Karpas-422 (cell line): ENCODE measurements around the gene STAMBP. TPM values are rescaled to one million over a fixed set of nuclear protein-coding genes. Genes with fewer than 3 reads are reported as not detected.
"Not testable (repeated sequence)": the region's sequence is repeated elsewhere in the genome, so short reads cannot be mapped to it uniquely, and the experiment has no call there.

Source experiments
- DNase-seq: peaks from one replicate; pipeline ENCODE4 v3.0.0-alpha.2; 2015
- H2AFZ ChIP-seq: fragments of 200-600 bp; sonication (generic); 2 replicates; pipeline ENCODE4 v1.6.1; 2014; ENCODE audit warnings: antibody characterized with exemption, low read length, mixed read lengths
- H3K27ac ChIP-seq: fragments of 200-600 bp; sonication (generic); 2 replicates; pipeline ENCODE4 v1.5.1; 2014; ENCODE audit warnings: mild to moderate bottlenecking, low read length, moderate library complexity
- H3K27me3 ChIP-seq: fragments of 200-600 bp; sonication (generic); 2 replicates; pipeline ENCODE4 v1.6.1; 2014; ENCODE audit warnings: low read length, mixed read lengths
- H3K36me3 ChIP-seq: fragments of 200-600 bp; sonication (generic); 2 replicates; pipeline ENCODE4 v1.6.1; 2014; ENCODE audit warnings: low read length, mixed read lengths; ENCODE audit not compliant: insufficient read depth
- H3K4me1 ChIP-seq: fragments of 200-600 bp; sonication (generic); 2 replicates; pipeline ENCODE4 v1.6.1; 2014; ENCODE audit warnings: mild to moderate bottlenecking, low read length, mixed read lengths
- H3K4me2 ChIP-seq: fragments of 200-600 bp; sonication (generic); 2 replicates; pipeline ENCODE4 v1.6.1; 2014; ENCODE audit warnings: low read length, low read depth, mild to moderate bottlenecking; ENCODE audit not compliant: poor library complexity, severe bottlenecking
- H3K4me3 ChIP-seq: fragments of 200-600 bp; sonication (generic); 2 replicates; pipeline ENCODE4 v1.5.1; 2014; ENCODE audit warnings: mild to moderate bottlenecking, antibody characterized with exemption, low read length, mixed read lengths
- H3K79me2 ChIP-seq: fragments of 200-600 bp; sonication (generic); 2 replicates; pipeline ENCODE4 v1.6.1; 2014; ENCODE audit warnings: mild to moderate bottlenecking, low read length, mixed read lengths
- H3K9ac ChIP-seq: fragments of 200-600 bp; sonication (generic); 2 replicates; pipeline ENCODE4 v1.6.0; 2014; ENCODE audit warnings: low read length
- H3K9me2 ChIP-seq: fragments of 200-600 bp; sonication (generic), shearing (Covaris generic); replicated peaks from 2 replicates; pipeline ENCODE4 v1.6.0; 2014; ENCODE audit warnings: mild to moderate bottlenecking, low read length, moderate library complexity; ENCODE audit not compliant: insufficient read depth
- H3K9me3 ChIP-seq: fragments of 300-700, 200-600 bp; sonication (generic); 2 replicates; pipeline ENCODE4 v1.6.1; 2014; ENCODE audit warnings: low read length, mixed read lengths
- H4K20me1 ChIP-seq: fragments of 200-600 bp; sonication (generic); 2 replicates; pipeline ENCODE4 v1.6.1; 2014; ENCODE audit warnings: mild to moderate bottlenecking, antibody characterized with exemption, low read length, low read depth; ENCODE audit not compliant: insufficient read depth
- total RNA-seq: library from RNA; depleted of rRNA; stranded (reverse); fragments of >200 nt; shearing (Covaris generic); gene quantifications from 2 replicates; pipeline ENCODE4 v1.2.3, GENCODE V29; 2014; ENCODE audit warnings: low replicate concordance

STAMBP gene
- total RNA-seq, 1 experiment from 2014 or later = 73.8 TPM

DNA sequence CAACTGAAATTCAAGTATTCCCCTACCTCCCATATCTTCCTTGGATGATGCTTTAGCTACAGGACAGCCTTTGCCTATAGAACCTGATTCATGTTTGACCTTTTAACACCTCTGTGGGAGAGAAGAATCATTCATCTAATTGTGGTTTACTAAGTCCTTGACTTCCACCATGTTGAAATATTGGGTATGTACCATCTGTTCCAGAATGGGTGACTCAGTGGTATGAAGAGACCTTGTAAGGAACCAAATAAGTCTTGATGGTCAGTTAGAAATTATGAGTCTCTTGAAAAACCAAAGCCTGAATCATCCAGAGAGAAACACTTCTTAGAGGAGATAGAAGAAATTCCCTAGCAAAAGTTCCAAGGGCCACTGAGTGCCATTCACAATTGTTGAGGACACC lies 27.5 kb downstream of the STAMBP start:
- H3K9me3 ChIP-seq = no peaks in the 10 kb centered on the region
- H3K9ac ChIP-seq = no peak overlapping the region
- no peaks in the 10 kb centered on the region for H4K20me1 ChIP-seq
- no peak overlapping the region for H2AFZ ChIP-seq
- no peak overlapping the region for H3K27ac ChIP-seq
- no peaks in the 10 kb centered on the region for H3K9me2 ChIP-seq
- no peak overlapping the region for H3K4me3 ChIP-seq
- DNase-seq = no peak
- H3K79me2 ChIP-seq = no peaks in the 10 kb centered on the region
- H3K4me1 ChIP-seq = no peaks in the 10 kb centered on the region
- H3K36me3 ChIP-seq = peaks cover 61% of the 10 kb centered on the region
- H3K27me3 ChIP-seq = no peaks in the 10 kb centered on the region
- H3K4me2 ChIP-seq = no peak overlapping the region

DNA sequence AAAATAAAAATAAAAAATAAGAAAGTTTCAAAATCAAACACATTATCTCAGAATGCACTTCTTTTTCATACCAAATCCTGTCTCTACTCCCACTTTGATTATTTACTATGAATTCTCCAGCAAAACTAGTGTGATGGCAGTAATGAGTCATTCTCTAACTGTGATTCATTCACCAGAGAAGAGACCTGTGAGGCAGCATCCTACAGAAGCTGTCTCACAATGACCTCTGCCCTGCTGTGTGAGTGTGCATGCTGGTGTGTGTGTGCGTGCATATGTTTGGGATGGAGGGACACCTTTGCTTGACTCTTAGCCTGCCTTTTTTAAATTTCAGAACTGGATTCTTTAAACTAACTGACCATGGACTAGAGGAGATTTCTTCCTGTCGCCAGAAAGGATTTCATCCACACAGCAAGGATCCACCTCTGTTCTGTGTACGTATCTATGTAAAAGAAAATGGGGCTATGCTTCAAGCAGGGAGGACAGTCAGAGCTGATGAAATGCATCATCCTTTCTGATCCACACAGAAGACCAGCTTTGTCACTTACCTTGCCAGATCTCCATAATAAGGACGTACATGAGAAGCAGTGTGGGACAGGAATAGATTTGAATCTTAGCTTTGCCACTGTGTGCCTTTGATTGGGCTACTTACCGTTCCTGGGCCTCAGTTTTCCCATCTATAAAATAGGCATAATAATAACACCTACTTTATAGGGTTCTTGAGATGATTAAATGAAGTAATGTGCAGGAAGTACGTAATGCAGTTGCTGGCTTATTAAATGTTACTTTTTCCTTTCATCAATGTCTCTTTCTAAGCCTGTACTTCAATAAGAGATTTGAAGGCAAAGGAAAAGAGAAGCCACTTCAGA lies 31.2 kb downstream of the STAMBP start:
- no peak for DNase-seq
- no peak overlapping the region for H2AFZ ChIP-seq

DNA sequence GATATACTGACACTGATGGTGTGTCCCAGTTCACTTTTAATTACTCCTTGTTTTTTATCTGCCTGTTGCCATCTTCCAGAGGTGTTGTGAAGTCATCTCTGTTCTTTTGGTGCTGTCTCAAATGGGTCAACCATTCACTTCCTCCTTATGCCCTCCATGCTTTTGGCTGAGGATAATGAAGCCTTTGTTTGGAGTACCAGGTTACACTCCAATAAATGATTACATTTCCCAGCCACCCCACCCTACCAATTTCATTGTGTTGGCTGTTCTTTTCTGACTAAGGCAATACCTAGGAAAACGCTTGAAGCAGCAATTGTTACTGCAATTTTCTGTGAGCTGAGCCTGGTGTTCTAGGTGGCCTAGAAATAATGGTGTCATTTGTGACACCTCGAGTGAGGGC lies 34.2 kb downstream of the STAMBP start:
- Histone ChIP-seq H3K9me3 (no peaks in the 10 kb centered on the region), H2AFZ (no peak overlapping the region), H3K4me3 (no peak overlapping the region), H3K79me2 (no peaks in the 10 kb centered on the region), H3K4me2 (no peak overlapping the region), H3K27ac (no peak overlapping the region), H3K9me2 (no peaks in the 10 kb centered on the region), H3K36me3 (peaks cover 62% of the 10 kb centered on the region), H4K20me1 (no peaks in the 10 kb centered on the region), H3K4me1 (no peaks in the 10 kb centered on the region), H3K27me3 (no peaks in the 10 kb centered on the region), H3K9ac (no peak overlapping the region)
- DNase-seq = no peak

More for the DNA sequence above, 31.2 kb downstream of the STAMBP start:
- Histone ChIP-seq H3K9ac (no peak overlapping the region), H3K36me3 (peaks cover 60% of the 10 kb centered on the region), H3K4me3 (no peak overlapping the region), H3K9me2 (no peaks in the 10 kb centered on the region), H3K9me3 (no peaks in the 10 kb centered on the region), H3K79me2 (no peaks in the 10 kb centered on the region), H3K27me3 (no peaks in the 10 kb centered on the region), H4K20me1 (no peaks in the 10 kb centered on the region), H3K4me1 (no peaks in the 10 kb centered on the region), H3K4me2 (no peak overlapping the region), H3K27ac (no peak overlapping the region)

DNA sequence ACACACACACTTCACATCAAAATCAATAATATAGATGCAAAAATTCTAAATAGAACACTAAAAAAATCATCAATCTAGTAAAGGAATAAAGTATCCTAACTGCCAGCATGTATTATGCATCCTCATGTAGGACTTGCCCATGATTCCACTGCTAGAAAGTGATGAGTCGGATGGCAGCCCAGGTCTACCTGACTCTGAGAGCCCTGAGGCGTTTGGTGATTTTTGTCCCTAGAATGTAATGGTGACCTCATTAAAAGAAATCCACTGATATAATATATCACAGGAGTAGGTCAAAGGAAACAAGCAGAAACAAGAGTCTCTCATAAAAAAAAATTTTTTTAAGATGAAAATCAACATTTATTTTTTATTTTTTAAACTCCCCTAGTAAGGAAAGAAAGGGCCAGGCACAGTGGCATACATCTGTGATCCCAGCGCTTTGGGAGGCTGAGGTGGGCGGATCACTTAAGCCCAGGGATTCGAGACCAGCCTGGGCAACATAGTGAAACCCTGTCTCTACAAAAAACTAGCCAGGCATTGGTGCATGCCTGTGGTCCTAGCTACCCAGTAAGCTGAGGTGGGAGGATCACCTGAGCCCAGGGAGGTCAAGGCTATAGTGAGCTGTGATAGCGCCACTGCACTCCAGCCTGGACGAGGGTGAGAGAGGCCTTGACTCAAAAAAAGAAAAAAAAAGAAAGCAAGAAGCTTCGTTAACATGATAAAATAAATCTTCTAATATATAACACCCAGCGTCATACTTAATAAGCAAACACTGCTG lies 39.6 kb downstream of the STAMBP start:
- H3K27ac ChIP-seq = no peak overlapping the region
- H3K9me3 ChIP-seq = no peaks in the 10 kb centered on the region
- H3K4me2 ChIP-seq = no peak overlapping the region
- no peak overlapping the region for H3K4me3 ChIP-seq
- H3K36me3 ChIP-seq = peaks cover 29% of the 10 kb centered on the region; the same call in 1 of the 2 replicates
- H4K20me1 ChIP-seq = no peaks in the 10 kb centered on the region
- no peak for DNase-seq
- no peak overlapping the region for H2AFZ ChIP-seq
- no peaks in the 10 kb centered on the region for H3K9me2 ChIP-seq
- no peaks in the 10 kb centered on the region for H3K4me1 ChIP-seq
- H3K9ac ChIP-seq = no peak overlapping the region
- H3K79me2 ChIP-seq = no peaks in the 10 kb centered on the region
- no peaks in the 10 kb centered on the region for H3K27me3 ChIP-seq

DNA sequence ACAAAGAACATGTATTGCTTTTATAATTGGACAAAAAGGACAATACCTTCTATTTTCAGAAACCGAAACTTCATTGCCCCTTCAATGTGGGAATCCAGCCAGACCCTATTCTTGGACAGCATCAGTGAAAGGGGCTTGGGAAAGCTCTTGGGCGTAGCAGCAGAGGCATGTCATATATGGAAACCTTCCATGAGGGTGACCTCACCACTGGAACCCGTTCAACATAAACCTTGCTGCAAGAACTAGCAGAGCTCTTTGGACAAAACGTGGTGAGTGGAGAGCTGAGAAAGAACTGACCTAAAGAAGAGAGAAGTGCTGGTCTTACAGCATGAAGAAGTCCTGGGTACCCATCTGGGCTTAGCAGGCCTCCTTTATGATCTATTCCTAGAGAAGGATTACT lies 41.3 kb downstream of the STAMBP start:
- Histone ChIP-seq H3K79me2 (no peaks in the 10 kb centered on the region), H3K9ac (no peak overlapping the region), H3K9me2 (no peaks in the 10 kb centered on the region), H3K9me3 (no peaks in the 10 kb centered on the region), H4K20me1 (no peaks in the 10 kb centered on the region), H3K27ac (no peak overlapping the region), H3K4me3 (no peak overlapping the region), H3K4me1 (no peaks in the 10 kb centered on the region), H3K27me3 (no peaks in the 10 kb centered on the region), H2AFZ (no peak overlapping the region), H3K36me3 (peaks cover 20% of the 10 kb centered on the region; the same call in 1 of the 2 replicates), H3K4me2 (no peak overlapping the region)
- no peak for DNase-seq

DNA sequence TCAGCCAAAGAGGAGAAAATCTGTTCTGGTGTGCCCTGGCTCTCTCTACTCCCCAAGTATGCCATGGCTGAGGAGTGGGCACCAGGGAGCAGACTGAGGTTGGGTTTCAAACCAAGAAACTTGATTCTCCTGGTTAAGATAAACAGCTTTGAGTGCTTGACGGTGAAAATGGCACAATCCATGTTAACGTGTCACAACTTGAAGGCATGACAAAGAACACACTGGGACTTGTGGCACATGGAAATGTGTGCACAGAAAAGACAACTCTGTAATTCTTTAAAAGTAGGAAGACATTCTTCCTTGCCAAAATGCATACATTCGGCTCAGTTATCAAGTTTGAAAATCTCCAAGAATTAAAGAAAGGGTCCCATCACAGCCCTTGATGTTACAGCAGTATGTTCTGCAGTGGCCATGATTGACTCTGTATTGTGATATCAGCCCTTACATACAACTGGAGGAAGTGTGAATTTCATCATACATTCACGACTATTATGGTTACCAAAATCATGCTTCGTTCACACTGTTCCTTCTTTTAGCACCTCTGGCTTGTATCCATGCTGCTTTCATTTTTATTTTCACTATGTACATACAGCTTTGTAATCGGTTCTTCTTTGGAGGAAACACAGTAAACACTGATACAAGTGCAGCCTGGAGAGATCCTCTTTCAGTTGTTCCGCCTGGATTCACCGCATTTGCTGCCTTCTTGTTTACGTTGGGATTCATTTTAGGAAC lies 48.5 kb downstream of the STAMBP start:
- H3K27ac ChIP-seq = no peak overlapping the region
- DNase-seq = no peak
- no peaks in the 10 kb centered on the region for H3K9me3 ChIP-seq
- no peak overlapping the region for H3K4me3 ChIP-seq
- no peak overlapping the region for H2AFZ ChIP-seq
- no peaks in the 10 kb centered on the region for H3K36me3 ChIP-seq
- H3K79me2 ChIP-seq = no peaks in the 10 kb centered on the region
- no peak overlapping the region for H3K9ac ChIP-seq
- H3K9me2 ChIP-seq = no peaks in the 10 kb centered on the region
- no peaks in the 10 kb centered on the region for H3K27me3 ChIP-seq
- no peaks in the 10 kb centered on the region for H4K20me1 ChIP-seq
- H3K4me1 ChIP-seq = no peaks in the 10 kb centered on the region
- H3K4me2 ChIP-seq = no peak overlapping the region

DNA sequence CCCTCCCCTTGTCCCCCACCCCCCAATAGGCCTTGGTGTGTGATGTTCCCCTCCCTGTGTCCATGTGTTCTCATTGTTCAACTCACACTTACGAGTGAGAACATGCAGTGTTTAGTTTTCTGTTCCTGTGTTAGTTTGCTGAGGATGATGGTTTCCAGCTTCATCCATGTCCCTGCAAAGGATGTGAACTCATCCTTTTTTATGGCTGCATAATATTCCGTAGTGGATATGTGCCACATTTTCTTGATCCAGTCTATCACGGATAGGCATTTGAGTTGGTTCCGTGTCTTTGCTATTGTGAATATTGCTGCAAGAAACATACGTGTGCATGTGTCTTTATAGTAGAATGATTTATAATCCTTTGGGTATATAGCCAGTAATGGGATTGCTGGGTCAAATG lies 49.2 kb downstream of the STAMBP start:
- H3K4me1 ChIP-seq, H3K9me3 ChIP-seq, H3K27me3 ChIP-seq, H4K20me1 ChIP-seq, H3K4me2 ChIP-seq, H3K9me2 ChIP-seq, H3K27ac ChIP-seq, DNase-seq, H2AFZ ChIP-seq, H3K79me2 ChIP-seq, H3K9ac ChIP-seq, H3K36me3 ChIP-seq, H3K4me3 ChIP-seq: not testable (repeated sequence)

DNA sequence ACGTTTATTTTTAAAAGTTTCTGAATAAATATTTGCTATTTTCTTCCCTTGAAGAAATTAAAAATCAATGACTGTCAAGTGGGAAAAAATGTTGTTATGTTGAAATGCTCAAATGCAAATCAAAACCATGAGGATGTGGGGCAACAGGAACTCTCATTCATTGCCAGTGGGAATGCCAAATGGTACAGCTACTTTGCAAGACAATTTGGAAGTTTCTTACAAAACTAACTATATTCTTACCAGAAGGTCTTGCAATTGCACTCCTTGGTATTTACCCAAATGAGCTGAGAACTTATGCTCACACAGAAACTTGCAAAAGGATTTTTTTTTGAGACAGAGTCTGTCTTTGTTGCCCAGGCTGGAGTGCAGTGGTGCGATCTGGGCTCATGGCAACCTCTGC lies 56.6 kb downstream of the STAMBP start:
- Histone ChIP-seq H3K27ac (no peak overlapping the region), H2AFZ (no peak overlapping the region), H3K9me2 (no peaks in the 10 kb centered on the region), H4K20me1 (no peaks in the 10 kb centered on the region), H3K9me3 (no peaks in the 10 kb centered on the region), H3K79me2 (no peaks in the 10 kb centered on the region), H3K36me3 (no peaks in the 10 kb centered on the region), H3K9ac (no peak overlapping the region), H3K4me2 (no peak overlapping the region), H3K4me3 (no peak overlapping the region), H3K27me3 (no peaks in the 10 kb centered on the region), H3K4me1 (no peaks in the 10 kb centered on the region)
- no peak for DNase-seq
